ENCODE results near the gene NPBWR2. TPM values are rescaled to one million over a fixed set of nuclear protein-coding genes. Genes with fewer than 3 reads are reported as not detected.
"Not testable (repeated sequence)": the region's sequence is repeated elsewhere in the genome, so short reads cannot be mapped to it uniquely, and the experiment has no call there.

NPBWR2 gene
- polyA plus RNA-seq, 1 of the 3 experiments (the other 2 are of a cell fraction): not detected

GRCh38 chr20:64136004-64136710 is 28.8 kb upstream of the NPBWR2 start (continued):
- TF ChIP-seq REST (IDR thresholded peaks at IDR 0.05; ENCODE audit: low read depth, low read length) (no peak), SIN3A (IDR thresholded peaks at IDR 0.05; ENCODE audit: borderline replicate concordance, low read depth, low read length) (no peak), RAD21 (IDR thresholded peaks at IDR 0.05; ENCODE audit: low read length) (no peak), EP300 (IDR thresholded peaks at IDR 0.05; ENCODE audit: borderline replicate concordance in 1 of 2, low read depth in 1 of 2, low read length in 1 of 2) (no peak), RCOR1 (IDR thresholded peaks at IDR 0.05; ENCODE audit: low read length) (no peak), GABPA (IDR thresholded peaks at IDR 0.05; ENCODE audit: low read depth) (no peak)

- H3K9me2 ChIP-seq; H3K36me3 ChIP-seq (replicated peaks in 1 of 2; ENCODE audit: control insufficient read depth in 1 of 2, insufficient read depth in 2 of 2, low read length in 1 of 2); H3K27me3 ChIP-seq (ENCODE audit: insufficient read depth); H3K9ac ChIP-seq; H4K20me1 ChIP-seq (ENCODE audit: insufficient read depth); H3K4me2 ChIP-seq; H2AFZ ChIP-seq (ENCODE audit: low read depth); POLR2A ChIA-PET; H3K9me3 ChIP-seq; H3K27ac ChIP-seq (ENCODE audit: low read depth in 2 of 2, low read length in 1 of 2); DNase-seq; CTCF ChIA-PET; H3K4me3 ChIP-seq (ENCODE audit: low read depth in 2 of 2, low read length in 1 of 2); H3K79me2 ChIP-seq (ENCODE audit: insufficient read depth); H3F3A ChIP-seq (replicated peaks; ENCODE audit: insufficient read depth); H3K4me1 ChIP-seq (ENCODE audit: control insufficient read depth in 1 of 2, insufficient read depth in 2 of 2, low read depth in 1 of 2, low read length in 1 of 2): not testable (repeated sequence)
- 78% methylated on average over 20 of the region's 20 CpGs for WGBS (ENCODE audit: low lambda C conversion rate)
Observed at GRCh38 chr20:64134744-64135143, 27.4 kb upstream of the NPBWR2 start.

GRCh38 chr20:64133951-64134407 is 26.6 kb upstream of the NPBWR2 start:
- H3K4me3 ChIP-seq (ENCODE audit: low read depth in 2 of 2, low read length in 1 of 2): no peak overlapping the region
- CTCF ChIA-PET: interaction anchor here (0.9 to 1.0 kb wide), 2 partner anchors 14 to 33 kb away, joined by 3 to 5 read pairs; no protein-coding TSS in a partner anchor

More at GRCh38 chr20:64133951-64134407, 26.6 kb upstream of the NPBWR2 start:
- H3K9ac ChIP-seq: no peak overlapping the region
- POLR2A ChIA-PET: no interaction called here
- no peaks in the 10 kb centered on the region for H3F3A ChIP-seq (replicated peaks; ENCODE audit: insufficient read depth)
- TF ChIP-seq GATA2 (CRISPR knock-in tag; IDR thresholded peaks at IDR 0.05) (no peak), FOXM1 (IDR thresholded peaks at IDR 0.05; ENCODE audit: low read depth) (no peak), JUND (IDR thresholded peaks at IDR 0.05) (no peak), RFX5 (IDR thresholded peaks at IDR 0.05; ENCODE audit: low read length) (no peak), IRF3 (IDR thresholded peaks at IDR 0.05; ENCODE audit: low read depth, low read length) (no peak), TEAD4 (IDR thresholded peaks at IDR 0.05; ENCODE audit: borderline replicate concordance, insufficient read depth) (no peak), MAX (IDR thresholded peaks at IDR 0.05; ENCODE audit: low read depth) (no peak), USF2 (IDR thresholded peaks at IDR 0.05; ENCODE audit: borderline replicate concordance, low read depth, low read length) (no peak), SMC3 (IDR thresholded peaks at IDR 0.05; ENCODE audit: low read depth, low read length) (peak; percentile 39; the same call in 1 of the 2 replicates), RAD21 (IDR thresholded peaks at IDR 0.05; ENCODE audit: low read length) (peak; percentile 71), RXRA (IDR thresholded peaks at IDR 0.05; ENCODE audit: borderline replicate concordance, low read depth) (no peak), FOXJ3 (CRISPR knock-in tag; IDR thresholded peaks at IDR 0.05) (no peak), NFIC (IDR thresholded peaks at IDR 0.05; ENCODE audit: borderline replicate concordance) (no peak)
- H4K20me1 ChIP-seq (ENCODE audit: insufficient read depth): no peaks in the 10 kb centered on the region
- H3K9me2 ChIP-seq: no peaks in the 10 kb centered on the region
- DNase-seq: peak; percentile 66
- no peak overlapping the region for H3K27ac ChIP-seq (ENCODE audit: low read depth in 2 of 2, low read length in 1 of 2)
- WGBS (ENCODE audit: low lambda C conversion rate): 48% methylated on average over 8 of the region's 8 CpGs
- H3K36me3 ChIP-seq (replicated peaks in 1 of 2; ENCODE audit: control insufficient read depth in 1 of 2, insufficient read depth in 2 of 2, low read length in 1 of 2): no peaks in the 10 kb centered on the region
- H3K27me3 ChIP-seq (ENCODE audit: insufficient read depth): no peaks in the 10 kb centered on the region
- no peaks in the 10 kb centered on the region for H3K9me3 ChIP-seq
- H3K4me2 ChIP-seq: no peak overlapping the region
- H3K79me2 ChIP-seq (ENCODE audit: insufficient read depth): no peaks in the 10 kb centered on the region
- H3K4me1 ChIP-seq (ENCODE audit: control insufficient read depth in 1 of 2, insufficient read depth in 2 of 2, low read depth in 1 of 2, low read length in 1 of 2): peaks cover 0 to 4% of the 10 kb centered on the region in 2 experiments; a peak in 1 of 4 replicates
- H2AFZ ChIP-seq (ENCODE audit: low read depth): no peak overlapping the region

All from SK-N-SH (cell line).